Right lobe of liver (tissue), 6 donors: ENCODE data around the gene CMTM5. TPM values are rescaled to one million over a fixed set of nuclear protein-coding genes. Genes with fewer than 3 reads are reported as not detected.

Experiments used
- ATAC-seq, 4 donors: fragments of 200-7000 bp; cut with Tn5 transposase; one replicate each; pipeline ENCODE4 v1.9.1; 2020; ENCODE audit warnings: mild to moderate bottlenecking in 4 of 4, moderate library complexity in 4 of 4
- DNase-seq, 3 donors: peaks; one replicate each; pipeline ENCODE4 v3.0.0-alpha.2; 2020
- H3K27ac ChIP-seq, 3 donors: fragments of 200-600 bp; one replicate each; pipeline ENCODE4 v1.8.0; 2022
- H3K27me3 ChIP-seq, 2 donors: fragments of 200-600 bp; one replicate each; pipeline ENCODE4 v1.8.0; 2022
- H3K36me3 ChIP-seq, 4 donors: fragments of 200-600 bp; sonication (generic) in 1 of 4; one replicate each; pipeline versions ENCODE4 v1.5.1 to v1.8.0; 2017 to 2022; ENCODE audit warnings: control low read depth in 1 of 4
- H3K4me1 ChIP-seq, 4 donors: fragments of 200-600 bp; sonication (generic) in 1 of 4; one replicate each; pipeline versions ENCODE4 v1.5.1 to v1.8.0; 2017 to 2022; ENCODE audit warnings: control low read depth in 1 of 4
- H3K4me3 ChIP-seq, 3 donors: fragments of 200-600 bp; one replicate each; pipeline ENCODE4 v1.8.0; 2022
- H3K9me3 ChIP-seq, 4 donors: fragments of 200-600 bp; sonication (generic) in 1 of 4; one replicate each; pipeline versions ENCODE4 v1.5.1 to v1.8.0; 2017 to 2022; ENCODE audit warnings: control low read depth in 1 of 4
- POLR2A ChIP-seq: fragments of 450-650 bp; IDR thresholded peaks from one replicate; pipeline ENCODE4 v1.6.1; 2017; ENCODE audit warnings: antibody characterized with exemption, mild to moderate bottlenecking
- WGBS: methylation state at CpG from one replicate; pipeline ENCODE4 v1.1.6; 2018; ENCODE audit warnings: low coverage, low lambda C conversion rate; ENCODE audit not compliant: insufficient coverage; ENCODE audit errors: missing lambda C conversion rate; 5-methylcytosine and 5-hydroxymethylcytosine counted together
- intact Hi-C, 2 donors: fragments of 100-400 bp; cut with DNase I; formaldehyde crosslinking; loops; one replicate each; pipeline versions ENCODE4 v1.11.2 to v1.14.1; 2022
- total RNA-seq, 6 experiments: library from RNA; depleted of rRNA in 2 of 6; stranded (reverse); fragments of >200 nt in 2 of 6; fragmentation: NEBNext Ultra II Directional in 3 of 6; extraction: Animal tissue kit (Norgen Biotek cat#: 25700) in 3 of 6; gene quantifications; one replicate each; pipeline versions ENCODE4 v1.1.0 to v1.2.4, GENCODE V29; 2016 to 2023
- TF ChIP-seq, protein P1 (sequence below), 4 donors: fragments of 200-600 bp in 3 of 4; fragments of 450-650 bp in 1 of 4; IDR thresholded peaks; one replicate each; pipeline versions ENCODE4 v1.5.1 to v1.8.0; 2016 to 2022; ENCODE audit warnings: antibody characterized with exemption in 4 of 4, mild to moderate bottlenecking in 2 of 4
- donor health status: DM: no; HTN: yes; CAD: no.
- donor health status: DM: no; HTN: no; CAD: no.
- donor health status: DM: no; HTN: no; CAD: no.
- donor health status: DM: no; HTN: yes; CAD: no.
- donor health status: DM: no; HTN: yes; CAD: no.

Gene CMTM5
- total RNA-seq, 6 experiments from 2014 or later, result 0.32 to 0.49 TPM; not detected in 4

DNA sequence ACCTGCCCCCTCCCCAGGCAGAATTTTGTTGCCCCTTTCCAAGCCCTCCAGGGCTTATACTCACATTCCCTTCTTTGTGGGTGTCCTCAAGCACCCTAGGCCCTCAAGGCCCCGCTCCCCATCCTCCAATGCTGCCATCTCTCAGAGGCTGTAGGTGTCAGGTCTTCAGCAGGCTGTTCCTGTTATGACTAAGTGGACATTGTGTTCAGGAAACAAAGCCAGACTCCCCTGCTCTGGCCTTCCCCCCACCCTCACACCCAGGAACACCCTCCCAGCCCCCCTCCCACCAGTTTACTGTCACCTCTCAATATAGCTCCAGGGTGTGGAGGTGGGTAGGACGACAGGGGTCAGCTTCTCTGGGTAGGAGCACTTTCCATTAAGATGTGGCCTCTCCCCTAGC lies 32.6 kb downstream of the CMTM5 start:
- Histone ChIP-seq H3K9me3 (no peaks in the 10 kb centered on the region), H3K4me1 (no peaks in the 10 kb centered on the region), H3K4me3 (no peak overlapping the region), H3K36me3 (no peaks in the 10 kb centered on the region), H3K27me3 (no peaks in the 10 kb centered on the region), H3K27ac (no peak overlapping the region)
- no peak for ATAC-seq
- TF ChIP-seq POLR2A, result no peak
- TF ChIP-seq, protein P1, sequence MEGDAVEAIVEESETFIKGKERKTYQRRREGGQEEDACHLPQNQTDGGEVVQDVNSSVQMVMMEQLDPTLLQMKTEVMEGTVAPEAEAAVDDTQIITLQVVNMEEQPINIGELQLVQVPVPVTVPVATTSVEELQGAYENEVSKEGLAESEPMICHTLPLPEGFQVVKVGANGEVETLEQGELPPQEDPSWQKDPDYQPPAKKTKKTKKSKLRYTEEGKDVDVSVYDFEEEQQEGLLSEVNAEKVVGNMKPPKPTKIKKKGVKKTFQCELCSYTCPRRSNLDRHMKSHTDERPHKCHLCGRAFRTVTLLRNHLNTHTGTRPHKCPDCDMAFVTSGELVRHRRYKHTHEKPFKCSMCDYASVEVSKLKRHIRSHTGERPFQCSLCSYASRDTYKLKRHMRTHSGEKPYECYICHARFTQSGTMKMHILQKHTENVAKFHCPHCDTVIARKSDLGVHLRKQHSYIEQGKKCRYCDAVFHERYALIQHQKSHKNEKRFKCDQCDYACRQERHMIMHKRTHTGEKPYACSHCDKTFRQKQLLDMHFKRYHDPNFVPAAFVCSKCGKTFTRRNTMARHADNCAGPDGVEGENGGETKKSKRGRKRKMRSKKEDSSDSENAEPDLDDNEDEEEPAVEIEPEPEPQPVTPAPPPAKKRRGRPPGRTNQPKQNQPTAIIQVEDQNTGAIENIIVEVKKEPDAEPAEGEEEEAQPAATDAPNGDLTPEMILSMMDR (IDR thresholded peaks at IDR 0.05), result no peak
- no peak for DNase-seq
- intact Hi-C loops, result no loop called here
- WGBS, result 56% methylated on average over 2 of the region's 2 CpGs

DNA sequence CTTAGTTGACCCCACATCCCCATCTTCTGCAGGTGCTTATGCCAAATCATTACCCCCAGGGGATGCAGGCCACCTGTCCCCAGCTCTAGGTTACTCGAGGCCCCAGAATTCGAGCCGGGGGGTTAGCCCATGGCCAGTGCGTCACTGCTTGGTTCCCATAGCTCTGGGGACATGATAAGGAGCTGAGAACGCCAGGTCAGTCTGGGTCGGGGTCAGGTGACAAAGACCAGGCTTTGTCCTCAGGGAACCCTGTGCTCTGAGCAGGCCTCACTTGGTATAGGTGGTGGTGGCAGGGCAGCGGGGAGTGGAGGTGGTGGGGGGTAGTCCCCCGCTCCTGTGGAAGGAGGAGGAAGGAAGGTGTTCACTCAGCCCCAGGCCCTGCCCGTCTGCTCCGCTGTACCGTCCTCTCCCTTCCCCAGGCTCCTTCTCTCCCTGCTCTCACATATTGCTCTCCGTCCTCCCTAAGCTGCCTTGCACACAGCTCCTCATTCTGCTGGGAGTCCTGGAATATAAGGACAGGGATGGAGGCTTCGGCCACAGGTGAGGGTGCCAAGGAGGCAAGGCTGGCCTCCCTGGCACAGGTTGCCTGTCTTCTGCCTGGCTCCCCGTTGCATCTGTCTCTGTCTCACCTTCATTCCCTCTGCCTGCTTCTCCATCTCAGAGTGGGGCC lies 33.3 kb downstream of the CMTM5 start:
- TF ChIP-seq, protein P1 (IDR thresholded peaks at IDR 0.05), result no peak
- no peak for TF ChIP-seq POLR2A
- no peaks in the 10 kb centered on the region for H3K4me1 ChIP-seq
- no peak for ATAC-seq
- 33% methylated on average over 5 of the region's 14 CpGs for WGBS
- no peak overlapping the region for H3K4me3 ChIP-seq
- no peak for DNase-seq
- H3K36me3 ChIP-seq, result no peaks in the 10 kb centered on the region
- H3K27ac ChIP-seq, result no peak overlapping the region
- intact Hi-C loops, result no loop called here
- no peaks in the 10 kb centered on the region for H3K9me3 ChIP-seq
- no peaks in the 10 kb centered on the region for H3K27me3 ChIP-seq

DNA sequence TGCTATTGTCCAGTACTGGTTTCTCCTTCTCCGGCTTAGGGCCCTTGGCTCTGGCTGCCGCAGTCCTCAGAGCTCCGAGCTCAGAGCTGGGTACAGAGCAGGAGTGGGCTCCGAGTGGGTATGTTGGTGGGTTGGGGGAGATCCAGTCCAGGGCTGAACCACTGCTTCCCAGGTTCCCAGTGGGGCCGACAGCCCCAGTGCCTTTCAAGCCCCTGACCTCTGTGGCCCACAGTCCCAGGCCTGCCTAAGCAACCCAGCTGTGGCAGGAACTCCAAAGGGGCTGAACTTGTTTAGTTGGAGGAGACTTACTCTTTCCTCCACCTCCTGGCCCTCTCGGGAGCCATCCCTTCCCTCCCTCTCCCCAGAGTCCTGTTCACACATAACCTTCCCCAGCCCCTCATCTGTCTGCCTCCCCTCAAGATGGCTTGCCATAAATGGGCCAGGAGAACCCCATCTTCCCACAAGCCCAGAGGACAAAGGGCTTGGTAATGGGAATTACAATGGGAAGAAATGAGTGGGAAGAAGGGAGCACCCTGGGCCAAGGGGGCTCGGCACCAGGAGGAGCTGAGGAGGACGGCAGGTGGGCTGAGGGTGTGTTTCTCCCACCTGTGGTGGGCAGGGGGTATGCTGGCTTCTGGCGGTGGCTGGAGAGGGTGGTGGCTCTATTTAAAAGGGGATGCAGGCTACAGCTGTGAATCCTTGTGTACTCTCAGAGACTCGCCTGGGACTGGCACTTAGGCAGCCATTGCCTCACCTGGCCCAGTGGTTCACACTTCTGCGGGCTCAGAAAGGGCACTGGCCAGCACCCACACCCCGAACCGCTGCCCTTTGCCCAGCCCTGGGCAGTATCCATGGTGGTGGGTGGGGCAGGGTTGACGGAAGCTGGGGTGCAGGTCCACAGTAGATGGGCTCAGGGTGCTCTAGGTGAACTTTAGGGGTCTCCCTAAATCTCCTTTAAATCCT lies 35.0 kb downstream of the CMTM5 start:
- no peak for ATAC-seq
- WGBS, result 70% methylated on average over 7 of the region's 14 CpGs
- intact Hi-C loops, result no loop called here

DNA sequence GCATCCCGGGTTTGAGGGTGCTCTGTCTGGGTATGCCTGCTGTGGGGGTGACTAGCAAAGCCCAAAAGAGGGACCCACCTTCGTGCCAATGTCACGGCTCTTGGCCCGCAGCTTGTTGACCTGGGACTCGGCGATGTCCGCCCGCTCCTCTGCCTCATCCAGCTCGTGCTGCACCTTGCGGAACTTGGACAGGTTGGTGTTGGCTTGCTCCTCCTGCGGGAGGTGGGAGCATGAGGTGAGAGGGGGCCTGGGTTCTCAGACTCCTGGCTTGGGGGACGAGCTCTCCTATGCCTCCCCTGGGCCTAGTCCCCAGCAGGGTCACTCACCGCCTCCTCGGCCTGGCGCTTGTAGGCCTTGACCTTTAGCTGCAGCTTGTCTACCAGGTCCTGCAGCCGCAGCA lies 36.8 kb downstream of the CMTM5 start:
- WGBS, result 69% methylated on average over 3 of the region's 16 CpGs
- Histone ChIP-seq H3K4me3 (no peak overlapping the region), H3K36me3 (no peaks in the 10 kb centered on the region), H3K4me1 (no peaks in the 10 kb centered on the region), H3K27ac (no peak overlapping the region), H3K27me3 (no peaks in the 10 kb centered on the region), H3K9me3 (no peaks in the 10 kb centered on the region)
- intact Hi-C loops, result no loop called here
- ATAC-seq (no peak), DNase-seq (no peak)
- no peak for TF ChIP-seq POLR2A
- TF ChIP-seq, protein P1 (IDR thresholded peaks at IDR 0.05), result no peak

More for the DNA sequence above, 35.0 kb downstream of the CMTM5 start:
- TF ChIP-seq, protein P1 (IDR thresholded peaks at IDR 0.05), result no peak
- no peak for TF ChIP-seq POLR2A
- Histone ChIP-seq H3K4me3 (no peak overlapping the region), H3K4me1 (no peaks in the 10 kb centered on the region), H3K27me3 (no peaks in the 10 kb centered on the region), H3K36me3 (no peaks in the 10 kb centered on the region), H3K9me3 (no peaks in the 10 kb centered on the region), H3K27ac (no peak overlapping the region)
- no peak for DNase-seq
